Measurements from ENCODE around the gene RUNX2.

DNA sequence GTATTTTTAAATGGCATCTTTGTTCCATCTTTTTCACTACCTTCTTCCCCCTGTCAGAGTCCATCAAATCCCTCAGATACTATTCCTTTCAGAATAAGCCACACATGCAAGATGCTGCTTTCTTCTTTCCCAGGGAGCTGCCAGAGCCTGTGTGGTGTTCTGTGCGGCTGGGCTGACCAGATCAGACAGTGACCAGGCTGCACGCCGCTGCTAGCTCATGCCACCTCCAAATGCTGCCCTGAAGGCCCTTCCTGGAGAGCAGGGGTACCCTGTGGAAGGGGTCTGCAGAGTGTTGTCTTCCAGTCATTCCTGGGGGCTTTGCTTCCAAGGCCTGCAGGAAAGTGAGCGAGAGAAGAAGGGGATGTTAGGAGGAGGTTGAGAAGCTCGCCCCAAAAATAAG is 228.7 kb downstream of the RUNX2 start:
- TF ChIP-seq, protein P1, sequence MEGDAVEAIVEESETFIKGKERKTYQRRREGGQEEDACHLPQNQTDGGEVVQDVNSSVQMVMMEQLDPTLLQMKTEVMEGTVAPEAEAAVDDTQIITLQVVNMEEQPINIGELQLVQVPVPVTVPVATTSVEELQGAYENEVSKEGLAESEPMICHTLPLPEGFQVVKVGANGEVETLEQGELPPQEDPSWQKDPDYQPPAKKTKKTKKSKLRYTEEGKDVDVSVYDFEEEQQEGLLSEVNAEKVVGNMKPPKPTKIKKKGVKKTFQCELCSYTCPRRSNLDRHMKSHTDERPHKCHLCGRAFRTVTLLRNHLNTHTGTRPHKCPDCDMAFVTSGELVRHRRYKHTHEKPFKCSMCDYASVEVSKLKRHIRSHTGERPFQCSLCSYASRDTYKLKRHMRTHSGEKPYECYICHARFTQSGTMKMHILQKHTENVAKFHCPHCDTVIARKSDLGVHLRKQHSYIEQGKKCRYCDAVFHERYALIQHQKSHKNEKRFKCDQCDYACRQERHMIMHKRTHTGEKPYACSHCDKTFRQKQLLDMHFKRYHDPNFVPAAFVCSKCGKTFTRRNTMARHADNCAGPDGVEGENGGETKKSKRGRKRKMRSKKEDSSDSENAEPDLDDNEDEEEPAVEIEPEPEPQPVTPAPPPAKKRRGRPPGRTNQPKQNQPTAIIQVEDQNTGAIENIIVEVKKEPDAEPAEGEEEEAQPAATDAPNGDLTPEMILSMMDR (IDR thresholded peaks at IDR 0.05): no peak
- TF ChIP-seq EP300 (IDR thresholded peaks at IDR 0.05): no peak
- TF ChIP-seq POLR2AphosphoS5 (IDR thresholded peaks at IDR 0.05): no peak
- TF ChIP-seq POLR2A (IDR thresholded peaks at IDR 0.05): no peak

Data from stomach (tissue), 4 donors.